Testis (tissue), 2 donors: ENCODE measurements around the gene IDUA.

Source experiments
- CTCF ChIP-seq, 3 experiments: fragments of 450-650 bp in 2 of 3; fragments of 200-600 bp in 1 of 3; sonication (generic) in 1 of 3; IDR thresholded peaks; one replicate each; pipeline ENCODE4 v1.5.1; 2016 to 2019; ENCODE audit warnings: antibody characterized with exemption in 3 of 3, mild to moderate bottlenecking in 2 of 3, moderate library complexity in 1 of 3
- POLR2A ChIP-seq: fragments of 450-650 bp; IDR thresholded peaks from one replicate; pipeline ENCODE4 v1.6.1; 2017; ENCODE audit warnings: antibody characterized with exemption, mild to moderate bottlenecking, moderate library complexity

GRCh38 chr4:948101-948935 lies 38.5 kb upstream of the IDUA start:
- no peak for TF ChIP-seq CTCF (IDR thresholded peaks at IDR 0.05)
- TF ChIP-seq POLR2A, result no peak
